EL (cell line): Measurements from ENCODE around the gene BPIFB2.
"Not testable (repeated sequence)": the region's sequence is repeated elsewhere in the genome, so short reads cannot be mapped to it uniquely, and the experiment has no call there.

Experiments
- DNase-seq: peaks from one replicate; pipeline ENCODE4 v3.0.0-alpha.2; 2016

The BPIFB2 gene, protein sequence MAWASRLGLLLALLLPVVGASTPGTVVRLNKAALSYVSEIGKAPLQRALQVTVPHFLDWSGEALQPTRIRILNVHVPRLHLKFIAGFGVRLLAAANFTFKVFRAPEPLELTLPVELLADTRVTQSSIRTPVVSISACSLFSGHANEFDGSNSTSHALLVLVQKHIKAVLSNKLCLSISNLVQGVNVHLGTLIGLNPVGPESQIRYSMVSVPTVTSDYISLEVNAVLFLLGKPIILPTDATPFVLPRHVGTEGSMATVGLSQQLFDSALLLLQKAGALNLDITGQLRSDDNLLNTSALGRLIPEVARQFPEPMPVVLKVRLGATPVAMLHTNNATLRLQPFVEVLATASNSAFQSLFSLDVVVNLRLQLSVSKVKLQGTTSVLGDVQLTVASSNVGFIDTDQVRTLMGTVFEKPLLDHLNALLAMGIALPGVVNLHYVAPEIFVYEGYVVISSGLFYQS

DNA sequence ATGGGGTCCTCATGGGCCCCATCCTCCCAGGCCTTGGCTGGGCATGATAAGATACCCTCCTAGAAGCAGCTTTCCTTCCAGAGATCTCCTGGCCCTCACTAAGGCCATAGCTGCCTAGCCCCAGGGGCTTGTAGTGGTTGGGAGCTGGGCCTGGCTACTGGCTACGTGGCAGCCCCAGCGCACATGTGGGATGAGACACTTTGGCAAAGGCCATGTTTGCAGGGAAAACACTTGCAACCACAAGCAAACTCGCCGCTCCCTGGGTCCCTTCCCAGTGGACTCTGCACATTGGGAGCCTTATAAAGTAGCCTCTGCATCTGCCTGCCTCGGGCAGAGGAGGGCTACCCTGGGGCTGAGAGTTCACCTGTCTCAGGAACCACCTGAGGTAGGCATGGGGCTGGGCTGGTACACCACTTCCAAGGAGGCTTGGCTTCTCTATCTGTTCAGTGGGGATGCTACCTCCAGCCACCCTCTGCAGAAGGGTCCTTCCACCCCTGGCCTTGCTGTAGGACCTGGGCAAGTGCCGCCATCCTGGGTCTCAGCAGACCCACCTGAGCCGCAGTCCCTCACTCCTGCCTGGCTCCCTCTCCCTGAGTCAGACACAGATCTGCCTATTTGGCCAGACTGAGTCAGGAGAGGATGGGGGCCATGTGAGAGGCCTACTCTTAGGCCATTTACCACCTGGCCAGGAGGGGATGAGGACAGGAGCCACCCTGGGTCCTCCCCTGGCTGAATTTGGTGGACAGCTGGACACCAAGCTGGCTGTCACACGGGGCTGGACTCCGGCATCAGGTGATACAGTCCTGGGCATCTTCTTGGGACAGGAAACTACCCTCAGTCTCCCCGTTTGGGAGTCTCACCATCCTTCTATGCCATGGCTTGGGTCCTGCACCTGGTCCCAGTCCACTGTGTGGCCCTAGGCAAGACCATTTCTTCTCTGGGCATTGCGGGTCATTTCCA is at the start of gene BPIFB2:
Gene BPIFB2 (plus strand): TSS at position 329 of the 960 bp plus-strand sequence. CDS start 871 bp downstream, outside the sequence.
- DNase-seq, result no peak

DNA sequence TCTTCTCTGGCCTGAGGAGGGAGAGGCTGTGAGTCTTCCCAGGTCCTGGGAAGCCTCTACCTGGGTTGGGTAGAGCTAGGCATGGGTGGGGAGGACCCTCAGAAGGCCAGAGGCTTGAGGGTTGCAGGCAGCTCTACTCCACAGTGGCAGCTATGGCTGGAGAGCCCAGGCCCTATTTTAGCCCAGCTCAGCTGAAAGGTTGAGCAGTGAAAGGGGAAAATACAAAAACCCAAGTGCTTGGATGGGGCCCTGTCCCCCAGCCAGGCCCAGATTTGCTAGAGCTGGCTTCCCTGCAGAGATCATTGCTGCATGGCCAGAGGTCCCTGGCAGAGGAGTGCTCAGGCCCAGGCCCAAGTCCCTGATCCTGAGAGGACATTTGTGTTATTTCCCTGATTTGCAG is 48.9 kb upstream of the BPIFB2 start:
- DNase-seq, result no peak

DNA sequence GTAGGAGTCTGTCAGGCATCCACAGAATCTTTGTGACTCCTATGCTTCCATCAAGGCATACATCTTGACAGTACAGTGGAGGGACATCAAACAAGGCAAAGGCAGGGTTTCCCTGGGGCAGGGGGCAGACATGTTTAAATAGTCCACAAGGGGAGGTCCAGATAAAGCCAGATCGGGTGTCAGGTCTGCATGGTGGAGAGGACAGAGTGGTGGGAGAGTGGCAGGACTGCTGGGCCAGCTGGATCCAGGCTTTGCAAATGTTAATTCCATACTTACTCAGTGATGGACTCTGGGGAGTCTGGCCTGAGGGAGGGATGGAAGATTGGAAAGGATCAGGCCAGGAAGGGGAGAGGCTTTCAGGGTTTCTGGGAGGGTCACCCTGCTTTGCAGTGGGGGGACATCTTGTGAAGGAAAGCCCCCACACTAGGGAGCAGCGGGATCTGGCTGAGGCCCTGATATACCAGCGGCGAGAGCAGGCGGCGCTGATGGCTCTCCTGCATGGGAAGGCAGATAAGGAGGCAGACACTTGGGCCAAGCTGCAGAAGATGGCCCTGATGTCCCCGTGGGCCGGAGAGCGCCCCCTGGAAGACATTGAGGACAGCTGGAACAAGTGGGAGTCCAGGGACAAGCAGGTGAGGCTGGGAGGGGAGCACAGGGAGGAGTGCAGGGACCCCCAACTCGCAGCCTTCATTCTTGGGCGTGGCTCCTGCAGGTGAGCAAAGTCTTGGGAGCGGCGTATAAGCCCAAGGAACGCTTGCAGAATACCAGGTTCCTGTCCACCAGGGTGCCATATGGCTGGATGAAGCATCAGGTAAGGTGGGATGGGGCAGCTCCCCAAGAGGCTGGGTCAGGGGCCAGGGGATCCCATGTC is 47.9 kb upstream of the BPIFB2 start:
- DNase-seq, result no peak

DNA sequence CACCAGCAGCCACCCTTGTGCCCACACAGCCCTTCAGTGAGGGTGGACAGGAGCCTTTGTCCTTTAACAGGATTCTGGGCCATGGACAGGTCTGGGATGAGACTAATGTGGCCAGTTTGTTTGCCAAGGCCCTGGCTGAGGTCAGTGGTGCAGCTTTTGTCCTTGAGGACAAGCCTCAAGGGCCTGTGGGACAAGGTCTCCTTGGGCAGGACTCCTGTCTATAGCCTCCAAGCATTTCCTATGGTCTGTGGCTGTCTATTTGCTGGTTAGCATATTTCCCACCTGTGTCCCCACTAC is 47.3 kb upstream of the BPIFB2 start:
- no peak for DNase-seq

DNA sequence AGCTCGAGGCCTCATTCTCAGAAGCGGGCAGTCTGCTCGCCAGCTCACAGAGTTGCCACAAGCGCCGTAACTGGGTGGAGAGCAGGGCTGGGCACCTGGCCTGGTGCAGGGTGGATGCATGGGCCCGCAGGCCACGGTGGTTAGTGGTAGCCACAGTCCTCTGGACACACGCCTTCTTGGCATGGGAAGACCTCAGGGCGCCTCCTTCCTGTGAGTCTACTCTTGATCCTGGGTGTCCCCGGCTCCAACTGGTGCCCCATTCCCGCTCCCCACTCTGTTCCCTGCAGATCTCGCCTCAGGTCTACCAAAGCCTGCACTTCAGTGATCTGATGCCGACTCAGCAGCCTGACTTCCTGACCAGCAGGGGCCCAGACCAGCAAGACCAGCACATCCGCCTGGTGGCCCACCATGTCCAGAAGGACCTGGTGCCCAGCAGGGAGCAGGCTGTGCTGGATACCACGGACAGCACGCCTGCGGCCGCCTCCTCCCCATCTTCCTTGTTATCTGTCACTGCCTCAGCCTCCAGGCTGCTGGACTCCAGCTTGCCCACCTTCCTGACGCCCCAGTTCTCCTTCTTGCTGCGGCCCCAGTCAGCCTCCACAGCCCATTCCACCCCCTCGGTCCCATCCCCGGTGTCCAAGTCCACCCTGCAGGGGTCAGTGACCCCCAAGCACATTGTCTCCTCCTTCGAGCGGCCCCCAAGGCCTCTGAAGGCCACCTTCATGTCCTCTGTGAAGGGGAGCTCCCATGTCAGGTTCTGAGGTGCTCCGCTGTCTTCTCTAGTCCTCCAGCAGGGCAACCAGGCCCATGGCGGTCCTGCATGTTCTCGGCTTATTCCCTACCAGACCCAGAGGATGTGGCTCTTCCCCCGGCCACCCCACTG is 46.4 kb upstream of the BPIFB2 start:
- no peak for DNase-seq

DNA sequence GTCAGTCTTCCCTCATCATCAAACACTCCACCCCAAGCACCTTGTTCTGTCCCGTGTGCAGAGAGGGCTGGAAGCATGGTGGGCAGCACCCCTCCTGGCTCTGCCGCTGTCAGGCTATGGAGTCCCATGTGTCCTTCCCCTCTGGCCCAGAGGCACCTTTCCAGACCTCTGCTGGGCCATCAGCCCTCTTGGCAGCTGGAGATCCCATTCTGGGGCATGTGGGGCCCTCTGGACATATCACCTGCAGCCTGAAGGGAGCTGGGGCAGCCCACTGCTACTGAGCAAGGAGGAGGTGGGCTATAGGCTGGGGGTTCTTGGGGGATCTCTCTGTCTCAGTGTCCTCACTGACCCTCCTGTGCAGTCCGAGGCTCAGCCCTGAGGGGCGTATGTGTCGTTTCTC is 45.5 kb upstream of the BPIFB2 start:
- DNase-seq, result no peak

DNA sequence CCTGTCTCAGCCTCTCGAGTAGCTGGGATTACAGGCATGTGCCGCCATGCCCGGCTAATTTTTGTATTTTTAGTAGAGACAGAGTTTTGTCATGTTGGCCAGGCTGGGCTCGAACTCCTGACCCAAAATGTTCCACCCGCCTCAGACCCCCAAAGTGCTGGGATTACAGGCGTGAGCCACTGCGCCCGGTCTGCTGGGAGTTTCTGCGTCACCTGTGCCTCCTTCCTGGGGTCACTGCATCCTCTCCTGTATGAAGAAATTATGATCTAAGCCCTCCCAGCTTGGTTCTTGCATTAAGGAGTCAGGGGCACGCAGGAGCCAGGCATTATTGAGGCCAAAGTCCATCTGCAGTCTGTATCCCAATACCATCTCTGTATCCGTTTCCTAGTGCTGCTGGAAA is 44.9 kb upstream of the BPIFB2 start:
- DNase-seq, result not testable (repeated sequence)

DNA sequence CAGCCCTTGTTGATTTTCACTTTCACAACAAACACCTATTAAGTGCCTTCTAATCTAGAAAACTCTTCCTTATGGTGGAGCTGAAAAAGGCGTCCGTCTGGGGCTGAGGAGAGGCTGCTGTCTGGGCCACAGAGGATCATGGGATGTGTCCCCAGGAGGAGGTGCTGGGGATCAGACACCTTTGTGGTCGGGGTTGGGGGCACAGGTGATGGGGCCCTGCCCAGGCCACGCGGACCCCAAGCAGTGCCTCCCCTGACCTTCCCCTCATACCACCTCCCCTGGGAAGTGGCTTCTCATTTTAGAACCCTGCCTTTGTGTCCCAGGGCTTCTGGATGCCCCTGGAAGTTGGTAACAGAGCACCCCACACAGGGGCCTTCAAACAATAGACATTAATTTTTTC is 44.3 kb upstream of the BPIFB2 start:
- no peak for DNase-seq

DNA sequence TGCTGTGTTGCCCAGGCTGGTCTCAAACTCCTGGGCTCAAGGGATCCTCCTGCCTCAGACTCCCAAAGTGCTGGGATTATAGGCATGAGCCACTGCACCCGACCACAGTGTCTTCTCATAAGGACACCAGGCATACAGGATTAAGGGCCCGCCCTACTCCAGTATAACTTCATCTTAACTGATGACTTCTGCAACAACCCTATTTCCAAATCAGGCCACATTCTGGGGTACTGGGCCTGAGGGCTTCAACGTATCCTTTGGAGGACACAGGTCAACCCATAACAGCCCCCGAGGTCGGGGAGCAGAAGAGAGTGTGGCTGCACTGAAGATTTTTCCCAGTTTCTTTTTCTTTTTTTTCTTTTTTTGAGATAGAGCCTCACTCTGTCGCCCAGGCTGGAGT is 42.9 kb upstream of the BPIFB2 start:
- DNase-seq, result no peak

DNA sequence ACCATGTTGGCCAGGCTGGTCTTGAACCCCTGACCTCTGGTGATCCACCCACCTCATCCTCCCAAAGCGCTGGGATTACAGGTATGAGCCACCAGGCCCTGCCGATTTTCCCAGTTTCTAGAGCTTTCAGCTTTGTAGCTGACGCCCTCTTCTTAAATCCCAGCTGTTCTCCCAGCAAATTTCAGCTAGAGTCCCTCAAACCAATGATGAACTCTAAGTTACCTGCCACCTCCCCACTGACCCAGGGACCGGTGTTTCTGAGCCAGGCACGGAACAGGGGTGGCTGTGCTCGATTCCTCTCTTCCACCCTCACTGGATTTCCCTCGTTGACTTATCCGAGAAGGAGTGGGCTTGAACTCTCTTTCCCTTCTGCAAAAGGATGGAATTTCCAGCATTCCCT is 42.4 kb upstream of the BPIFB2 start:
- no peak for DNase-seq

DNA sequence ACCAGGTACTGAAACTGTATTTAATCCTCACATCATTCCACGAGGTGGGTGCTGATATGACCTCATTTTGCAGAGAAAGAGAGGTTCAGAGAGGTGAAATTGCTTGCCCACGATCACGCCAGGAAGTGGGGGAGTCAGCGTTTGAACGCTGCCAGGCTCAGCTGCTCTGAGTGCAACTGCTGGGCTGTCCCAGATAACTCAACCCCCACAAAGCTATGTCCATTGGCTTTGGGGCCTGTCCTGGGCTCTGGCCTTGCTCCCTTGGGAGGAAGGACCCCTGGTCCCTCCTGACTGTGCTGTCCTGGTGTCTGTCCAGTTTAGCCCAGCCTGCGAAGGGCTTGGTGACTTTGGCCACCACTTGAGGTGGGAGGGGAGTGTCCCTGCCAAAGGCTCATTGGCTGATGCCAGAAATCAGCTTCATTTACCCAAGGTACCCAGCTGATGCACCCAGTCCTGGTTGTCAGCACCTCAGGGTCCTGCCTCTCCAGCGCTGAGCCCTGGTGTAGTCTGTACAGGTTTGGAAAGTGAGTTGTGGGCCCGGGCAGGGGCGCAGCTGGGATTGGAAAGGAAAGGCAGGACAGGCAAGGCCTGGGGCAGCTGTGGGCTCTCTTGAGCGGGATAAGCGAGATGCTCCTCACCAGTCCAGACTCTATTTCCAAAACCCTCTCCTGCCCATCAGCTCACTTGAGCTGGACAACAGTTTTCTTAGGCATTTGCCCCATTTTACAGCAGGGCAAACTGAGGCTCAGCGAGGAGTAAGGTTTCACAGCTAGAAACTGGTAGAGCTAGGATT is 41.7 kb upstream of the BPIFB2 start:
- no peak for DNase-seq

DNA sequence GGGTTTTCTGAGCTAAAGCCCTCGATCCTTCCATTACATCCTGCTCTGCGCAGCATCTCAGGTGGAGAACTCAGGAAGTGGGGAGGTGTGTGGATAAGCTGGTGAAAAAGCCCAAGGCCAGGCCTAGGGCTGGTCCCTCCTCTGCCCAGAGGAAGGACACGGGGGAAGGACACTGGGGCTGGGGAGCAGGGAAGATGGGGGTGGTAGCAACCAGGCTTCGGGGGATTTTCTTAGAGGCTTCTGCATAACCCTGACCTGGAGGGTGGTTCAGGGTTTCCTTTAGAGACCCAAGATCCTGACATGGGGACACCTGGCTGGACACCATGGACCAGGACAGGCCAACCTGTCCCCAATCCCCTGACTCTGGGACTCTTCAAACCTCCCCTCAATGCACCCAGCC is 41.1 kb upstream of the BPIFB2 start:
- no peak for DNase-seq

DNA sequence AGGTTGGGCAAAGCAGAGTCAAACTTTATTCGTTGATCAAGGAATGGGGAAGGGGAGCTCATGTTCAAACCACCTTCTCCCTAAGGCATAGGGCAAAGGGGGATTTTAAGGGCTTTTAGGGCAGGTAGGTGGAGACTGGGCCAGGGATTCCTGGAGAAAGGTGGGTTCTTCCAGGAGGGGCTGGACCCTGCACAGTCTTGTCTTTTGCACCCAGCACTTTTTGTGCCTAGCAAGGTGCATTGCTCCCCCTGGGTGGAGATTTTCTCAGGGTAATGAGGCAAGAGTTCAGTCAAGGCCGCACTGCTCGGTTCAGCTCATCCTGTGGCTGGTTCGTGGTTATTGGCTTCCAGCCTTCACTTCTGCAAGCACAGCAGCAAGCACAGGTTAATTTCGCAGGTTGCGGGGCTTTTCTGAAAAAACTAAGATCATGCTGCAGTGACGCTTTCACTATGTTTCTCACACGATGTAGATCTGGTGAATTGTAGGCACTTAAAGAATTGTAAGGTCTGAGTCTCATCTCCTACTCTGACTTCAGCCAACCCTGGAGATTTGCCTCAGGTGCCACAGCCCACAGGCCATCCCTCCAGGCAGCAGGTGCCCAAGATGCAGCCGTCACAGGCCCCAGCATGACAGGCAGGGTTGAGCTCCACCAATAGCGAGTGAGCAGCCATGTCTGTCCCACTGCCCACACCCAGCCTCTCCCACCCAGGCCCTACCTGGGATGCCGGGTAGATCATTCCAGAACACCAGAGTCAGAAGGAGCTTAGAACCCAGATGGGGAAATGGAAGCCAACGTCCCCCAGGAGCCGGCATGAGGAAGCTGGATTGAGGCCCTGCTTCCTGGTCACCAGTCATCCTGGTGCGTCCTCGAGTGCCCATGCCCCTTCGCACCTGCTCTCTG is 40.4 kb upstream of the BPIFB2 start:
- DNase-seq, result no peak

DNA sequence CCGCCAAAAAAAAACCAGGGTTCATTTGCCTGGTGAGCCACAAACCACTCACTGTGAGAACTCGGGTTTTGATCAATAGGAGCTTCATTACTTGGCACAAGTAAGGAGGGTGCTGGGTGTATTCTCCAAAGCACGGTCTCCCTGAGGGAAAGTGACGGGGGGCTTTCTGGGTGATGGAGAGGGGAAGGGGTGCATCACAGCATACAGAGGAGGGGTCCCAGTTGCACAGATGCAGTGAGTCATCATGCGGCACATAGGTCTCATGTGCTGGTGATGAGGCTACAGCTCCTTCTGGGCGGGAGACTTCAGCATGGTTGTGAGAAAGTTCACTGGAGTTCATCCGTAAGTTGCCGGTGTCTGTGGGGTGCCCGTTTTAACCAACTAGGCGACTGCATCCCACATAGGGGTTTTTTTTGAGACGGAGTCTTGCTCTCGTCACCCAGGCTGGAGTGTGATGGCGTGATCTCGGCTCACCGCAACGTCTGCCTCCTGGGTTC is 39.5 kb upstream of the BPIFB2 start:
- no peak for DNase-seq

DNA sequence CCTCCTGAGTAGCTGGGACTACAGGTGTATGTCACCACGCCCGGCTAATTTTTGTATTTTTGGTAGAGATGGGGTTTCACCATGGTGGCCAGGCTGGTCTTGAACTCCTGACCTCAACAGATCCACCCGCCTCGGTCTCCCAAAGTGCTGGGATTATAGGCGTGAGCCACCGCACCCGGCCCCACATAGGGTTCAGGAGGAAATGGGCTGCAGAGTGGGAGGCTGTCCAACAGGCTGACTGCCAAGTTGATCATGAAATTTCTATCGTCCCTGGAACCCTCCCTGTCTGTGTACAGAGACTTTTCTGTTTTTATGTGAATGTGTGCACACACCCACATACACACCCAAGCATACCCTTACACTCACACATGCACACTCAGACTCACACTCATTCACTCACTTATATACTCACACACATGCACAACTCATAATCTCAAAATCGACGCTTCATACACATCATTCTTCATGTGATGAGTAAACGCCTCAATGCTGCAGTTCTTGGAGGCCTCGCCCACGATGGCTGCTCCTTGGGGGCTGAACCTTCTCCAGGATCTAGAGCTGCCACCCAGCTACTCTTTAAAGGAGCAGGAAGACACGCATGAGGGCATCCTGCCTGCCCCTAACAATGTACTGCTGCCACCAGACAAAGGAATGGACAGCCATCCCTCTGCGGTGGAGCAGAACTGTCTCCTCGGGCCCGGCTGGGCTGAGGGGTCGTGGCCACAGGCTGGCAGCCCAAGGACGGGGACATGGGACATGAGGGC is 38.8 kb upstream of the BPIFB2 start:
- DNase-seq, result no peak

DNA sequence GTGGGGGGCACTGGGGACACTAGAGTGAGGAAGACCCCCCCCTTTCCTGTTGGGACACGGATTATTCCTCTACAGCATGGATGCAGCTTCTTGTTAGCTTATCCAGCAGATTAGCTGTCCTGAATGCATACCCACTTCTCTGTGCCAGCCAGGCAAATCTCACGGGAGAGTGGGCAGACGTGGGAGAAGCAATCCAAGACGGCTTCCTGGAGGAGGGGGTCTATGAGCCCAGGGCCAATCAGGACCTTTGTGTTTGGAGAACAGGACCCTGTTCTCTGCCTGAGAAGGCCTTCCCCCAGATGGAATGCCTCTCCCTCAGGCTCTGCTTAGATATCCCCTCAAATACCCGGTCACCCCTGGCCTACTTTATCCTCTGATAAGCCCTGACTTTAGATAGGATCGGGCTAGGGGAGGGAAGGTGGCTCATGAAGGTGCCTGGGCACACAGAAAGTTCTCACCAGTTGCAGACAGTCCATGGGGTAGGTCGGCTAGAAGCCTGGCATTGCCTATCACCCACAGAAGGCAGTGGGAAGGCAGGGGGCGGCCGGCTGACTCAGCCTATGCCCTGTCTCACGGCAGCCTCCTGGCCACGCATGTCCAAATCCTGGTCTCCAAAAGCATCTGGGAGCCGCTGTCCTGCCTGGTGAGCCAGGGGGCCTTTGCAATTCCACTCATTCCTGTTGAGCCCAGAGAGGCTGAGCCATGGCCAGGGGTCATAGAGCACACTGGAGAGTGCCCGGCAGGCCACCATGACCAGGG is 38.0 kb upstream of the BPIFB2 start:
- DNase-seq, result no peak

DNA sequence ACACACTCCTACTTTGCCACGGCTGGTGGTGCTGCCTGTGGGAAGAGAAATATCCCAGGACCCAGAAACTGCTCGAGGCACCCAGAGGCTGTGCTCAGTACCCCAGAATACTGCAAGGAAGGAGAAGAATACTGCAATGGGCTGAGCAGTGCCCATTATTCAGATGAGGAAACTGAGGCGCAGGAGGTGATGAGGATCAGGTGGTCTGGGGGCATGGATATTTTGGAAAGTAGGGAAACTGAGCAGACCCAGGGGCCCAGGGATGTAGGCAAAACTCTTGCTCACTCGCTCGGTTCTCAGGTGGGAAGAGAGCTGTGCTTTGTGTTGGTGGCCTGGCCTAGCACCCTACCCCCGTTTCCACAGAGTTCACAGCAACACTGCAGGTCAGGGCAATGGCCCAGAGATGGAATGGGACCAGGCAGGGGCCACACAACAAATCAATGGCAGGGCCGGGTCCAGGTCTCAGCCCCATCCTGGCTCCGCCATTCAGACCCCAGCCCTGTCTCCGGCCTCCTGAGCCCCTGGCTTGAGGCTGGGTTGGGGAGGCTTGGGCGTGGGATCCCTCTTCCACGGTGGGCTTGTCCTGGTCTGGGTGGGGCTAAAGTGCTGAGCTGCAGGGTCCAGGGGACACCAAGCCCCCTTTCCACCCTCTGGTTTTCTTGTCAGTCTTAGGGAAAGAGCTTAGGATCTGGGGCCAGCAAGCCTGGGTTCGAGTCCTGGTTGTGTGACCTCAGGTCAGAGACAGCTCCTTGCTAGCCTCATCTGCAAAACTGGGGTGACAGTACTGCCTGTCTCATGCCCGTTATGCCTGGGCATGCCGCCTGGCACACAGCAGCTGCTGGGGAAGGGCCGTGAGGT is 37.2 kb upstream of the BPIFB2 start:
- no peak for DNase-seq
